CD14-positive monocyte (primary cell): ENCODE data around the gene WWOX. TPM values are rescaled to one million over a fixed set of nuclear protein-coding genes. Genes with fewer than 3 reads are reported as not detected.

ENCODE experiments used
- DNase-seq, 3 donors: peaks; one replicate each; pipeline ENCODE4 v3.0.0-alpha.2; 2011 to 2022
- H2AFZ ChIP-seq: 2 replicates; pipeline ENCODE4 v1.6.0; 2012; ENCODE audit warnings: mild to moderate bottlenecking, low read depth, low read length, inconsistent platforms; ENCODE audit not compliant: insufficient read depth, poor library complexity, severe bottlenecking
- H3K27ac ChIP-seq, 2 donors: 1 replicate in 1 of 2; 2 replicates in 1 of 2; pipeline ENCODE4 v1.5.1; 2012 to 2013; ENCODE audit warnings: low read length in 2 of 2, control low read depth in 1 of 2, inconsistent platforms in 1 of 2, low read depth in 1 of 2, mild to moderate bottlenecking in 1 of 2
- H3K27me3 ChIP-seq, 2 donors: one replicate each; pipeline versions ENCODE4 v1.6.0 to v1.6.1; 2011 to 2013; ENCODE audit warnings: low read length in 2 of 2; ENCODE audit not compliant: control insufficient read depth in 2 of 2, insufficient read depth in 2 of 2
- H3K36me3 ChIP-seq, 2 donors: replicated peaks in 1 of 2; 1 replicate in 1 of 2; 2 replicates in 1 of 2; pipeline versions ENCODE4 v1.5.1 to v1.6.1; 2012 to 2013; ENCODE audit warnings: low read length in 2 of 2, control low read depth in 1 of 2, inconsistent platforms in 1 of 2, mild to moderate bottlenecking in 1 of 2; ENCODE audit not compliant: insufficient read depth in 2 of 2, control insufficient read depth in 1 of 2
- H3K4me1 ChIP-seq, 2 donors: 1 replicate in 1 of 2; 2 replicates in 1 of 2; pipeline versions ENCODE4 v1.5.1 to v1.6.1; 2012 to 2013; ENCODE audit warnings: low read length in 2 of 2, control low read depth in 1 of 2, inconsistent platforms in 1 of 2, mild to moderate bottlenecking in 1 of 2, moderate library complexity in 1 of 2; ENCODE audit not compliant: insufficient read depth in 2 of 2, control insufficient read depth in 1 of 2
- H3K4me2 ChIP-seq: replicated peaks from 2 replicates; pipeline ENCODE3; 2012; ENCODE audit warnings: low read length, moderate library complexity, mild to moderate bottlenecking; ENCODE audit not compliant: poor library complexity, severe bottlenecking; ENCODE audit errors: extremely low read depth
- H3K4me3 ChIP-seq, 3 experiments: fragments of 200-600 bp in 1 of 3; sonication (generic) in 1 of 3; replicated peaks in 1 of 3; 1 replicate in 2 of 3; 2 replicates in 1 of 3; pipeline ENCODE4 v1.5.1; 2011 to 2013; ENCODE audit warnings: low read length in 3 of 3, mild to moderate bottlenecking in 3 of 3, control low read depth in 2 of 3, low read depth in 2 of 3, inconsistent platforms in 1 of 3, moderate library complexity in 1 of 3
- H3K79me2 ChIP-seq: 2 replicates; pipeline ENCODE4 v1.6.0; 2012; ENCODE audit warnings: mild to moderate bottlenecking, control low read depth, inconsistent platforms, low read length, moderate library complexity; ENCODE audit not compliant: insufficient read depth
- H3K9ac ChIP-seq: 2 replicates; pipeline ENCODE4 v1.6.0; 2017; ENCODE audit warnings: low read length, mild to moderate bottlenecking; ENCODE audit not compliant: insufficient read depth, poor library complexity, severe bottlenecking
- H3K9me3 ChIP-seq, 2 donors: replicated peaks in 1 of 2; 1 replicate in 1 of 2; 2 replicates in 1 of 2; pipeline versions ENCODE4 v1.5.1 to v1.6.1; 2012 to 2013; ENCODE audit warnings: low read length in 2 of 2, control low read depth in 1 of 2; ENCODE audit not compliant: control insufficient read depth in 1 of 2, insufficient read depth in 1 of 2
- H4K20me1 ChIP-seq: 2 replicates; pipeline ENCODE4 v1.6.0; 2012; ENCODE audit warnings: mild to moderate bottlenecking, low read length, control low read depth, moderate library complexity; ENCODE audit not compliant: insufficient read depth
- H3K27ac Mint-ChIP-seq, 7 donors: one replicate each; pipeline ENCODE4 v1.8.0; 2020; ENCODE audit warnings: mild to moderate bottlenecking in 7 of 7, mixed read lengths in 7 of 7, moderate library complexity in 6 of 7, inconsistent platforms in 2 of 7
- H3K27me3 Mint-ChIP-seq, 3 donors: one replicate each; pipeline ENCODE4 v1.8.0; 2021 to 2022; ENCODE audit warnings: low read depth in 3 of 3, mild to moderate bottlenecking in 3 of 3, mixed read lengths in 3 of 3, moderate library complexity in 3 of 3, inconsistent platforms in 1 of 3
- H3K36me3 Mint-ChIP-seq, 2 donors: one replicate each; pipeline ENCODE4 v1.8.0; 2020; ENCODE audit warnings: mixed read lengths in 2 of 2, inconsistent platforms in 1 of 2, mild to moderate bottlenecking in 1 of 2
- H3K4me1 Mint-ChIP-seq: one replicate; pipeline ENCODE4 v1.8.0; 2020; ENCODE audit warnings: mild to moderate bottlenecking, mixed read lengths
- H3K4me3 Mint-ChIP-seq, 2 donors: one replicate each; pipeline ENCODE4 v1.8.0; 2020; ENCODE audit warnings: mild to moderate bottlenecking in 2 of 2, mixed read lengths in 2 of 2, moderate library complexity in 1 of 2
- H3K9me3 Mint-ChIP-seq, 7 donors: one replicate each; pipeline ENCODE4 v1.8.0; 2020 to 2022; ENCODE audit warnings: mixed read lengths in 7 of 7, mild to moderate bottlenecking in 6 of 7, moderate library complexity in 6 of 7, inconsistent platforms in 2 of 7
- WGBS: methylation state at CpG from one replicate; pipeline ENCODE4 v1.1.5; 2013; ENCODE audit warnings: missing lambda C conversion rate; ENCODE audit not compliant: insufficient coverage; 5-methylcytosine and 5-hydroxymethylcytosine counted together
- intact Hi-C, 2 donors: fragments of 100-400 bp; cut with micrococcal nuclease; formaldehyde crosslinking; loops; one replicate each; pipeline versions ENCODE4 v1.15.0 to v1.15.1; 2023
- polyA plus RNA-seq, 3 donors: library from polyadenylated mRNA; depleted of rRNA in 1 of 3; unstranded in 2 of 3; stranded (reverse) in 1 of 3; fragments of 300-500 nt in 2 of 3; fragments of >200 nt in 1 of 3; fragmentation: Illumina TruSeq in 2 of 3; gene quantifications; 1 replicate in 2 of 3; 2 replicates in 1 of 3; pipeline ENCODE4 v1.2.3, GENCODE V29; 2012 to 2021
- TF ChIP-seq, protein P1 (sequence below): fragments of 200-600 bp; IDR thresholded peaks from one replicate; pipeline ENCODE4 v1.8.0; 2022; ENCODE audit warnings: antibody characterized with exemption, mild to moderate bottlenecking

Gene WWOX
- polyA plus RNA-seq, 3 donors, result 4.0 to 7.0 (median 6.3) TPM

DNA sequence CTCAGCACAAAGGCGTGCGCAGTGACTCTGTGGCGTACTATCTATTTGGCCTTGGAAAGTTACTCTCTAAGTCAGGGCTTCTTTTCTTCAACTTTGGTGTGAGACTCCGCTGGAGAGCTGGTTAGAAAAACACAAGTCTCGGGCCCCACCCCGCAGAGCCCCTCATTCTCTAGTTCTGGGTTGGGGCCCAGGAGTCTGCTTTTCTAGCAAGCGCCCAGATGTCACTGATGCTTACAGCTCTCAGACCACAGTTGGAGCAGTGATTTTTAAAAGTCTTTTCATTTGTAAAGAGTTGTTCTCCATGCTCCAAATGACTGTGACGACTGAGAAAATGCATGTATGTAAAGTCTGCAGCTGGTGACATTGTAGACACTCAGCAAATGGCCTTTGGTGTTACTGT lies 582.3 kb downstream of the WWOX start:
- intact Hi-C loops, result no loop called here
- Histone ChIP-seq H3K27me3 (no peaks in the 10 kb centered on the region), H3K27ac (no peak overlapping the region), H3K79me2 (no peaks in the 10 kb centered on the region), H3K4me2 (no peak overlapping the region), H3K4me1 (no peaks in the 10 kb centered on the region), H3K36me3 (no peaks in the 10 kb centered on the region), H3K9ac (no peak overlapping the region), H4K20me1 (no peaks in the 10 kb centered on the region), H2AFZ (no peak overlapping the region), H3K4me3 (no peak overlapping the region), H3K9me3 (no peaks in the 10 kb centered on the region)
- TF ChIP-seq, protein P1, sequence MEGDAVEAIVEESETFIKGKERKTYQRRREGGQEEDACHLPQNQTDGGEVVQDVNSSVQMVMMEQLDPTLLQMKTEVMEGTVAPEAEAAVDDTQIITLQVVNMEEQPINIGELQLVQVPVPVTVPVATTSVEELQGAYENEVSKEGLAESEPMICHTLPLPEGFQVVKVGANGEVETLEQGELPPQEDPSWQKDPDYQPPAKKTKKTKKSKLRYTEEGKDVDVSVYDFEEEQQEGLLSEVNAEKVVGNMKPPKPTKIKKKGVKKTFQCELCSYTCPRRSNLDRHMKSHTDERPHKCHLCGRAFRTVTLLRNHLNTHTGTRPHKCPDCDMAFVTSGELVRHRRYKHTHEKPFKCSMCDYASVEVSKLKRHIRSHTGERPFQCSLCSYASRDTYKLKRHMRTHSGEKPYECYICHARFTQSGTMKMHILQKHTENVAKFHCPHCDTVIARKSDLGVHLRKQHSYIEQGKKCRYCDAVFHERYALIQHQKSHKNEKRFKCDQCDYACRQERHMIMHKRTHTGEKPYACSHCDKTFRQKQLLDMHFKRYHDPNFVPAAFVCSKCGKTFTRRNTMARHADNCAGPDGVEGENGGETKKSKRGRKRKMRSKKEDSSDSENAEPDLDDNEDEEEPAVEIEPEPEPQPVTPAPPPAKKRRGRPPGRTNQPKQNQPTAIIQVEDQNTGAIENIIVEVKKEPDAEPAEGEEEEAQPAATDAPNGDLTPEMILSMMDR, result no peak
- Mint-ChIP-seq H3K4me1 (no peaks in the 10 kb centered on the region), H3K9me3 (no peaks in the 10 kb centered on the region), H3K27ac (no peak overlapping the region), H3K27me3 (peaks cover 0 to 2% (median 0%) of the 10 kb centered on the region in 3 donors), H3K36me3 (no peaks in the 10 kb centered on the region), H3K4me3 (no peak overlapping the region)
- 96% methylated on average over 4 of the region's 8 CpGs for WGBS
- no peak for DNase-seq

DNA sequence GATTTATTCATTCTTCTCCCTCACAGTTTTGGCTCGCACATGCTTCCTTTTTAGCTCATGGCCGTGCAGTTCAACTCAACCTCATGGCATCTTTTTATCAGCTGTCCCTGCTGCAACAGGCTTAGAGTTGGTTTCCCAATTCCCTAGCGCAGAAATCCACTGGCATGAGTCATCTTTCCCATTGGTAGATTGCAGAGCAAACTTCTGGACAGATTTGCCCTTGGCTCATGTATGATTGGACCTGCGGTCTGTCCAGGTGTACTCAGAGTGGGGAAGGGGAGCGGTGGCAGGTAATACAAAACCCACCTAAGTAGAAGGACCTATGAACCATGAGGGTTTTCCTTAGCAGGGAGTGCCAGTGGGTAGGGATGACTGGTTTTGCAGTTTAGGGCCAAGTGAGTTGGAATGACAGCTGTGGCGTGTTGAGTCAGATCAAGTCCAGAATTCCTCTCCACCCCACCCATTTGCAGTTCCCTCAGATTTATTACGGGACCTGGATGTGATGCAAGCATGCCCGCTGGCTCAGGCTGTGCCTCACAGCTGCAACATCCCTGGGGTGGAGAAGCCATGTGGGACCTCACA lies 584.7 kb downstream of the WWOX start:
- no peak overlapping the region for H2AFZ ChIP-seq
- H3K36me3 Mint-ChIP-seq, result no peaks in the 10 kb centered on the region
- H3K9me3 Mint-ChIP-seq, result peaks cover 0 to 2% (median 0%) of the 10 kb centered on the region in 7 donors
- H3K4me1 ChIP-seq, result no peaks in the 10 kb centered on the region
- H3K36me3 ChIP-seq, result no peaks in the 10 kb centered on the region
- H3K27me3 Mint-ChIP-seq, result no peaks in the 10 kb centered on the region
- H3K4me2 ChIP-seq, result no peak overlapping the region
- 47% methylated on average over 5 of the region's 8 CpGs for WGBS
- H3K79me2 ChIP-seq, result no peaks in the 10 kb centered on the region
- H3K27ac ChIP-seq, result no peak overlapping the region
- no peak overlapping the region for H3K4me3 ChIP-seq
- intact Hi-C loops, result no loop called here
- no peak overlapping the region for H3K27ac Mint-ChIP-seq
- H3K4me1 Mint-ChIP-seq, result no peaks in the 10 kb centered on the region
- no peak overlapping the region for H3K9ac ChIP-seq
- TF ChIP-seq, protein P1, result no peak
- H4K20me1 ChIP-seq, result no peaks in the 10 kb centered on the region
- no peaks in the 10 kb centered on the region for H3K9me3 ChIP-seq
- no peak for DNase-seq
- H3K4me3 Mint-ChIP-seq, result no peak overlapping the region
- no peaks in the 10 kb centered on the region for H3K27me3 ChIP-seq
